Spleen (tissue), 7 donors: Measurements from ENCODE around the gene IL10.

ENCODE experiments used
- POLR2AphosphoS5 ChIP-seq, 3 donors: sonication (generic); formaldehyde crosslinking; IDR thresholded peaks; one replicate each; pipeline ENCODE4 v1.5.1; 2017; ENCODE audit warnings: antibody characterized with exemption in 3 of 3
- TF ChIP-seq, protein P1 (sequence below), 11 experiments: fragments of 200-600 bp in 7 of 11; fragments of 450-650 bp in 4 of 11; sonication (generic) in 4 of 11; IDR thresholded peaks in 8 of 11; conservative IDR thresholded peaks in 3 of 11; 1 replicate in 7 of 11; 2 replicates in 4 of 11; pipeline versions ENCODE4 v1.4.0 to v1.8.0; 2016 to 2021; ENCODE audit warnings: antibody characterized with exemption in 11 of 11, inconsistent platforms in 4 of 11, mild to moderate bottlenecking in 1 of 11
- donor health status: DM: no; HTN: no; CAD: no; lungs with moderate emphysema.
- donor health status: DM: no; HTN: no; CAD: no.
- donor health status: DM: no; HTN: no; CAD: no.

GRCh38 chr1:206771338-206771692, 979 bp downstream of the IL10 start:
- TF ChIP-seq, protein P1, sequence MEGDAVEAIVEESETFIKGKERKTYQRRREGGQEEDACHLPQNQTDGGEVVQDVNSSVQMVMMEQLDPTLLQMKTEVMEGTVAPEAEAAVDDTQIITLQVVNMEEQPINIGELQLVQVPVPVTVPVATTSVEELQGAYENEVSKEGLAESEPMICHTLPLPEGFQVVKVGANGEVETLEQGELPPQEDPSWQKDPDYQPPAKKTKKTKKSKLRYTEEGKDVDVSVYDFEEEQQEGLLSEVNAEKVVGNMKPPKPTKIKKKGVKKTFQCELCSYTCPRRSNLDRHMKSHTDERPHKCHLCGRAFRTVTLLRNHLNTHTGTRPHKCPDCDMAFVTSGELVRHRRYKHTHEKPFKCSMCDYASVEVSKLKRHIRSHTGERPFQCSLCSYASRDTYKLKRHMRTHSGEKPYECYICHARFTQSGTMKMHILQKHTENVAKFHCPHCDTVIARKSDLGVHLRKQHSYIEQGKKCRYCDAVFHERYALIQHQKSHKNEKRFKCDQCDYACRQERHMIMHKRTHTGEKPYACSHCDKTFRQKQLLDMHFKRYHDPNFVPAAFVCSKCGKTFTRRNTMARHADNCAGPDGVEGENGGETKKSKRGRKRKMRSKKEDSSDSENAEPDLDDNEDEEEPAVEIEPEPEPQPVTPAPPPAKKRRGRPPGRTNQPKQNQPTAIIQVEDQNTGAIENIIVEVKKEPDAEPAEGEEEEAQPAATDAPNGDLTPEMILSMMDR (IDR thresholded peaks at IDR 0.05 in 8 of 11, conservative IDR thresholded peaks at IDR 0.05 in 3 of 11) = no peak
- no peak for TF ChIP-seq POLR2AphosphoS5 (IDR thresholded peaks at IDR 0.05)
